Heart left ventricle (tissue), 16 donors: ENCODE results near the gene MRPS23. TPM values are rescaled to one million over a fixed set of nuclear protein-coding genes. Genes with fewer than 3 reads are reported as not detected.

Experiments
- ATAC-seq, 4 donors: fragments of 200-7000 bp; cut with Tn5 transposase; one replicate each; pipeline ENCODE4 v1.9.1; 2020 to 2022; ENCODE audit warnings: moderate library complexity in 4 of 4, mild to moderate bottlenecking in 3 of 4, moderate number of reproducible peaks in 1 of 4
- DNase-seq, 5 donors: peaks; one replicate each; pipeline ENCODE4 v3.0.0-alpha.2; 2020
- H3K27ac ChIP-seq, 12 donors: fragments of 200-600 bp; sonication (generic) in 4 of 12; one replicate each; pipeline versions ENCODE4 v1.5.0 to v1.8.0; 2016 to 2022; ENCODE audit warnings: mild to moderate bottlenecking in 2 of 12
- H3K27me3 ChIP-seq, 9 donors: fragments of 200-600 bp; sonication (generic) in 2 of 9; one replicate each; pipeline versions ENCODE4 v1.5.1 to v1.8.0; 2016 to 2022; ENCODE audit warnings: mild to moderate bottlenecking in 3 of 9
- H3K36me3 ChIP-seq, 9 donors: fragments of 200-600 bp; sonication (generic) in 2 of 9; one replicate each; pipeline versions ENCODE4 v1.5.0 to v1.8.0; 2018 to 2022; ENCODE audit warnings: mild to moderate bottlenecking in 2 of 9
- H3K4me1 ChIP-seq, 12 donors: fragments of 200-600 bp; sonication (generic) in 4 of 12; one replicate each; pipeline versions ENCODE4 v1.5.0 to v1.8.0; 2016 to 2022; ENCODE audit warnings: mild to moderate bottlenecking in 3 of 12
- H3K4me3 ChIP-seq, 12 donors: fragments of 200-600 bp; sonication (generic) in 4 of 12; one replicate each; pipeline versions ENCODE4 v1.5.0 to v1.8.0; 2017 to 2022; ENCODE audit warnings: mild to moderate bottlenecking in 9 of 12, moderate library complexity in 4 of 12
- H3K9me3 ChIP-seq, 12 donors: fragments of 200-600 bp; sonication (generic) in 4 of 12; one replicate each; pipeline versions ENCODE4 v1.5.0 to v1.8.0; 2016 to 2022; ENCODE audit warnings: mild to moderate bottlenecking in 1 of 12
- CTCF ChIP-seq, 12 donors: fragments of 200-600 bp; sonication (generic) in 4 of 12; IDR thresholded peaks; one replicate each; pipeline versions ENCODE4 v1.5.0 to v1.8.0; 2018 to 2022; ENCODE audit warnings: antibody characterized with exemption in 12 of 12, mild to moderate bottlenecking in 5 of 12
- POLR2A ChIP-seq, 2 donors: fragments of 450-650 bp; IDR thresholded peaks; one replicate each; pipeline ENCODE4 v1.6.1; 2017; ENCODE audit warnings: antibody characterized with exemption in 2 of 2, mild to moderate bottlenecking in 2 of 2, moderate library complexity in 2 of 2
- WGBS, 4 donors: extraction: QIAGEN DNeasy Blood & Tissue Kit in 2 of 4; methylation state at CpG; one replicate each; pipeline versions ENCODE4 v1.1.5 to v1.1.7; 2013 to 2018; 5-methylcytosine and 5-hydroxymethylcytosine counted together
- intact Hi-C, 10 donors: fragments of 100-400 bp; cut with DNase I; formaldehyde crosslinking; loops; one replicate each; pipeline versions ENCODE4 v1.11.1 to v1.14.2; 2022
- long read RNA-seq, 3 donors: library from polyadenylated mRNA; unstranded; transcript quantifications; one replicate each; pipeline ENCODE4 v2.0.0, GENCODE V29; 2020 to 2021
- polyA plus RNA-seq, 2 donors: library from polyadenylated mRNA; stranded (reverse); fragments of 200-250 nt; gene quantifications; one replicate each; pipeline ENCODE4 v1.2.3, GENCODE V29; 2013
- total RNA-seq, 9 donors: library from RNA; depleted of rRNA in 2 of 9; stranded (reverse); fragments of >200 nt in 2 of 9; fragmentation: NEBNext Ultra II Directional in 3 of 9; extraction: Animal tissue kit (Norgen Biotek cat#: 25700) in 3 of 9; gene quantifications; one replicate each; pipeline versions ENCODE4 v1.1.0 to v1.2.4, GENCODE V29; 2016 to 2023
- donor health status: ischemic (EF 13 %, LVEDD 7.1; RV severe dilation, severe dysfunction).
- donor health status: healthy with polysubstance abuse.
- donor health status: DM: no; HTN: yes; CAD: no.
- donor health status: DM: no; HTN: no; CAD: no.
- donor health status: ischemic (EF 25% LVEDD 6.9; RV normal size, moderate dysfunction).
- donor health status: ischemic (EF 25% LVEDD 5.7; RV mildly dilated, moderate dysfunction).
- donor health status: healthy.
- donor health status: DM: yes; HTN: yes; CAD: no.
- donor health status: ischemic (EF 35%, LVEDD 5.7; RV mildly dilated, moderate dysfunction).
- donor health status: nonischemic (EF 11% LVEDD 7.7; RV severe dilation, severe dysfunction).
- donor health status: DM: yes; HTN: yes; CAD: no.
- donor health status: PGD.
- donor health status: ischemic (EF 29% LVEDD 5.4; RV normal size, mild dysfunction).
- donor health status: nonischemic (EF 23%, LVEDD 6.1; RV moderate dilation, normal function).

The MRPS23 gene
- total RNA-seq = 10 to 100 TPM; 44.6 to 99.3 (median 71.8) TPM
- polyA plus RNA-seq = 100 to 1,000 TPM in 1 of 2 donors, 10 to 100 TPM in 1; 23.9 to 207 TPM
- long read RNA-seq, donor 1, full-length matches to known transcripts = 51 of 65 reads
- long read RNA-seq, donor 1, partial matches to known transcripts = 2 of 65 reads
- long read RNA-seq, donor 1, other reads (novel, unspliced or antisense) = 12 of 65 reads
- long read RNA-seq, donor 2, full-length matches to known transcripts = 111 of 135 reads
- long read RNA-seq, donor 2, partial matches to known transcripts = 5 of 135 reads
- long read RNA-seq, donor 2, other reads (novel, unspliced or antisense) = 19 of 135 reads
- long read RNA-seq, donor 3, full-length matches to known transcripts = 51 of 58 reads
- long read RNA-seq, donor 3, partial matches to known transcripts = 3 of 58 reads
- long read RNA-seq, donor 3, other reads (novel, unspliced or antisense) = 4 of 58 reads

GRCh38 chr17:57849874-57850754 is at the start of gene MRPS23:
Gene MRPS23, minus strand, starts transcription at chr17:57850044. Its CDS starts 34 bp downstream, at chr17:57850010.
- peak; percentile 98 to 99 (median 99) for DNase-seq
- 0 to 1% (median 1%) methylated on average over 33 to 57 of the region's 57 CpGs for WGBS, 4 donors
- peak; percentile 74 to 91 (median 88) for ATAC-seq
- peaks cover 0 to 25% (median 14%) of the 10 kb centered on the region in 9 donors for H3K36me3 ChIP-seq
- intact Hi-C loops = loop anchor here in 8 of 10 donors (2.0 to 10.0 kb wide), 4 partner anchors 15 to 237 kb away; partner anchors contain the start of gene DYNLL2 (in 6 of the 8)
- H3K4me3 ChIP-seq = peak within 1 kb of the TSS; percentile 57 to 98 (median 82)
- no peaks in the 10 kb centered on the region for H3K9me3 ChIP-seq
- H3K27me3 ChIP-seq = no peaks in the 10 kb centered on the region
- peak within 1 kb of the TSS; percentile 88 to 97 (median 94) for H3K27ac ChIP-seq
- TF ChIP-seq POLR2A (IDR thresholded peaks at IDR 0.05) = peak; percentile 40 to 83
- TF ChIP-seq CTCF (IDR thresholded peaks at IDR 0.05) = no peak
- H3K4me1 ChIP-seq = peaks cover 4 to 68% (median 35%) of the 10 kb centered on the region in 12 donors

- 45 to 47% (median 46%) methylated on average over 5 to 8 of the region's 8 CpGs for WGBS, 4 donors
- peak overlapping the region; percentile 76 to 99 (median 93) for H3K27ac ChIP-seq
- DNase-seq = peak in 2 of 5 donors; percentile 52 to 65
- no peaks in the 10 kb centered on the region for H3K27me3 ChIP-seq
- intact Hi-C loops = no loop called here
- no peak overlapping the region for H3K4me3 ChIP-seq
- peaks cover 16 to 91% (median 79%) of the 10 kb centered on the region in 12 donors for H3K4me1 ChIP-seq
- ATAC-seq = peak; percentile 3 to 24 (median 18)
- H3K9me3 ChIP-seq = no peaks in the 10 kb centered on the region
- H3K36me3 ChIP-seq = no peaks in the 10 kb centered on the region
- no peak for TF ChIP-seq POLR2A (IDR thresholded peaks at IDR 0.05)
Observed at GRCh38 chr17:57899391-57899790, 49.5 kb upstream of the MRPS23 start.

- Histone ChIP-seq H3K27me3 (no peaks in the 10 kb centered on the region), H3K4me3 (no peak overlapping the region), H3K9me3 (no peaks in the 10 kb centered on the region), H3K27ac (peak overlapping the region; percentile 76 to 99 (median 93)), H3K36me3 (no peaks in the 10 kb centered on the region), H3K4me1 (peaks cover 16 to 91% (median 80%) of the 10 kb centered on the region in 12 donors)
- intact Hi-C loops = no loop called here
- peak; percentile 77 to 92 (median 79) for DNase-seq
- TF ChIP-seq CTCF (IDR thresholded peaks at IDR 0.05) (no peak), POLR2A (IDR thresholded peaks at IDR 0.05) (no peak)
- ATAC-seq = peak; percentile 77 to 83 (median 80)
- WGBS, 4 donors = 41 to 57% (median 42%) methylated on average over 8 to 9 of the region's 9 CpGs
Observed at GRCh38 chr17:57898487-57899311, 48.9 kb upstream of the MRPS23 start.
